Peyer's patch (tissue), 4 donors: Measurements from ENCODE around the gene RCBTB2.

Experiments
- CTCF ChIP-seq, 6 experiments: fragments of 450-650 bp in 4 of 6; fragments of 200-600 bp in 2 of 6; sonication (generic) in 1 of 6; IDR thresholded peaks; one replicate each; pipeline ENCODE4 v1.5.1; 2017 to 2019; ENCODE audit warnings: antibody characterized with exemption in 6 of 6, mild to moderate bottlenecking in 3 of 6, moderate library complexity in 1 of 6
- POLR2A ChIP-seq, 2 donors: fragments of 450-650 bp; IDR thresholded peaks; one replicate each; pipeline ENCODE4 v1.5.1; 2017; ENCODE audit warnings: antibody characterized with exemption in 2 of 2, mild to moderate bottlenecking in 2 of 2, moderate library complexity in 2 of 2

GRCh38 chr13:48532256-48532505 is 699 bp downstream of the RCBTB2 start:
- TF ChIP-seq POLR2A (IDR thresholded peaks at IDR 0.05) = no peak
- TF ChIP-seq CTCF (IDR thresholded peaks at IDR 0.05) = no peak
